DLD1 (cell line): Measurements from ENCODE around the gene DCP2.

Experiments
- in situ Hi-C: cut with HindIII; loops from 2 replicates; pipeline ENCODE4 v1.10.0; 2017; ENCODE audit warnings: low sequenced_read_pairs

The DCP2 gene

DNA sequence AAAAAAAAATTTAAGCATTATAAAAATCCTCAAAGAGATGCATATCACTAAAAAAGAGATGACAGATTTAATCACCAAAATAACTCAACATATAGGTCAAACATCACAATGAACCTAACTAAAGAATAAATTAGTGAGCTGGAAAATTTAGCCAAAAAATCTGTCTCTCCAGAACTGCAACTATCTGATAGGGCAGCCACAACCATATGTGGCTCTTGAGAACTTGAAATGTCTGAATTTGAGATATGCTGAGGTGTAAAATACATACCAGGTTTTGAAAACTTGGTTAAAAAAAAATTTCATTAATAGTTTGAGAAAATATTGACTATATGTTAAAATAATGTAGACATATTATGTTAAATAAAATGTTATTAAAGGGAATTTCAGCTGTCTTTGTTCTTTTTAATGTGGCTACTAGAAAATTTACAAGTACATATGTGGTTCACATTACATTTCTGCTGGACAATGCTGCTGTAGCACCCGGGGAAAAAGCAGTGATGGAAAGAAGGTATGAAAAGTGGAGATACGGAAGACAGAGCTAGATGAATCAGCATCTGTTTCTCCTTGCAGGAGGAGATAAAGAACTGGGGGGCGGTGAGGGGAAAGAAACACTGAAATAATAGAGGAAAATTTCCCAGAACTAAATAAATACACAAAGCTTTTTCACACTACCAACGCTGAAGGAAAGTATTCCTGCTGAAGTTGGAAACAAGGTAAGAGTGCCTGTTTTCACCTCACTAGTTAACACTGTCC, 66.1 kb downstream of the DCP2 start:
- in situ Hi-C loops = no loop called here

DNA sequence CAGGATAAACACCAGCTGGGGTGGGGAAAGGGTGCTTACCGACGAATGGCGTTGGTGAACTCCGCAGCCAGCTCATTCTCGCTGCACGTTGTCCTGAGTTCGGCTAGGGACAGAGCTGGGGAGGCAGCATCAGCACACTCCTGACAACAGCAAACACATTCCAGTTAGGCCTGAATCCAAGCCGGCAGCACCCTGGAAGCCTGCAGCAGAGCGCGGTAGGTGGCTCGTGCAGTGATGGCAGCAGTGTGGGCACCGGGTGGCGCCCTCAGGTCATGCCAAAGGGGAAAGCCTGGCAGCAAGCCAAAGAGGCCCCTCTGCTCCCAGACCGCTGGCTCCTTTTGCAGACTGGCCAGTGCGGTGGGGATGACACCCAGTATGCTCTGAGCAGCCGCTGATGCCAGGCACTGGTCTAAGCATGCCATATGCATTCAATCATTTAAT, 66.9 kb downstream of the DCP2 start:
- in situ Hi-C loops = no loop called here

DNA sequence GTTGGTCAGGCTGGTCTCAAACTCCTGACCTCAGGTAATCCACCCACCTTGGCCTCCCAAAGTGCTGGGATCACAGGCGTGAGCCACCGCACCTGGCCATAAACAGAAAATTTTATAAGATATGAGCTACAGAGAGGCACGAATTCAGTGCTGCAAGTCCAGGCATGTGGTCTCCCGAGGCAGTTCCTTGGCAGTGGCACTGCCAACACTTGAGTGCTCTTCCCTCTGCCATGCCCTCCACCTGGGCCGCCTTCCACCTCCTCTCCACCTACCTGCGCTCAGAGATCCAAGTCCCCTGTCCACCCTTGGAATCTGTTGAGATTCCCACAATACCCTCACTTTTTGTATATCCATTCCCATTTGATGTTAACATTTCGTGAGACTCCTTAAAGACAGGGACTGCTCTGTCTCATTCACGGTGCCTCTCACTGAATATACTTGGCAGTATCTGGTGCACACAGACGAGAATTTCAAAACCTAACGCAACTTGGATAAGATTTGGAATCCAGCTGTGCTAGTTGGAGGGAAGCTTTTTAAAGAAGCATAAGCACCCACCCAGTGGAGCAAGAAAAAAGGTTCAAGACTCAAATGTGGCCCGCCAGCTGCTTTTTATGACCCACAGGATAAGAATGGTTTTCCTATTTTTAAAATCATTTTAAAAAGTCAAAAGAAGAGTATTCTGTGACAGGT, 68.3 kb downstream of the DCP2 start:
- in situ Hi-C loops = no loop called here

DNA sequence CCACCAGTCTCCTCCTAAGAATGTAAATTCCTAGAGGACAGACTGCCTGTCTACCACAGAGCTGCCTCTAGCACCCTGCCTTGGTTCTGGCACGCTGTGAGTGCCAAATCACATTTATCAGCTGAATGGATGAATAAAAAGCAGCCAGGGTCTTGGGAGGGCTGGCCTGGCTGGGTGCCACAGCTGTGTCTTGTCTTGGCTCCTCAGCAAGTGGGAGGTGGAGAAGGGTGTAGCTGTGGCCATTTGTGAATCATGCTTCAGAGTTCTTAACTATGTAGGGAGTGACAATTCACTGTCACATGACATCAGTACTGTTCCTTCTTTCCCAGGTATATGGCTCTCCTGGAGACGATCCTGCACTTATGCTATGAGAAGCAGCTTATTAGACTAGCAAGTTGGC, 70.6 kb downstream of the DCP2 start:
- in situ Hi-C loops = no loop called here

DNA sequence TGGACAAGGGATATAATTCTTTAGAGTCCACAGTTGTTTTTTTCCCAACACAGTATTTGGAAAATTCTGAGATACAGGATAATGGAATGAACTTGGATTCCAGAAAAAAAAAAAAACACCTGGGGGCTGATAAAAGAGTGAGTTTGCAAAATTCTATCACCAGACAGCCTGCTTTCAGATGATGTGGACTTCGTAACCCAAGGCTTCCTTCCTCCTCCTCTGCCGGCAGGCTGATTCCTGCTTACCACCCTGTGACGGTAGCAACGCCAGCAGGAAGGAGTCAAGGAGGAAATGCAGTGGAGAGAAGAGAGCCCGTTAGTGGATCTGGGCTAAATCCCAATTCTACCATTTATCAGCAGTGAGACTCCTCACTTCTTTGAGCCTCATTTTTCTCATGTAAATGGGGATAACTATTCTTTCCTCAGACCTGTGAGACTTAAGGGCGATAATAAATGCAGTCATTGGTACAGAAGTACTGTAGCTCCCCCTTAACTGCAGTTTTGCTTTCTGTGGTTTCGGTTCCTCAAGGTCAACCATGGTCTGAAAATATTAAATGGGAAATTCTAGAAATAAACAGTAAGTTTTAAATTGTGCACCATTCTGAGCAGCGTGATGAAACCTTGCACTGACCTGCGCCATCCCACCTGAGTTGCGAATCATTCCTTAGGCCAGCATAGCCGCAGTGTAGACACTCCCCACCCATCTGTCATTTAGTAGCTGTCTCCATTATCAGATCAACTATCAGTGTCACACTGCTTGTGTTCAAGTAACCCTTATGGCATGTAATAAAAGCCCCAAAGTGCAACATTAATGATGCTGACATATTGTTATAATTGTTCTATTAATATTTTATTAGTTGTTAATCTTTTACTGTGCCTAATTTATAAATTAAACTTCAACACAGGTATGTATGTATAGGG, 71.4 kb downstream of the DCP2 start:
- in situ Hi-C loops = no loop called here

DNA sequence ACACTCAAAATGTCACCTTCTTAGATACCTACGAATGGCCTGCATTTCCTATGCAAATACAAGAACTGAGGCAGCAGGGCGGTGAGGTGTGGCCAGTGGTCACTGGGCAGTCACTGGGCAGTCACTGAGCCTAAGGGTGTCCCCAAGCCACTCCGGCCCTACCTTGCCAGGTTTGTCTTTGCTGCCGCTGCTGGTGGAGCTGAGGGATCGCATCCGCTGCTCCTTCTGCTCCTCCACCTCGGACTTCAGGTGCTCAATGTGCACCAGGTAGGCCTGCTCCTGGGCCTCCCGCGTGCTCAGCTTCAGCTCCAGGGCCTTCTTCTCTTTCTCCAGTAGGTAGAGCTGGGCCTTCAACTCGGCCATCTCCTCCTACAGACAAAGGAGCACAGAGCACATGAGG, 72.3 kb downstream of the DCP2 start:
- in situ Hi-C loops = no loop called here

DNA sequence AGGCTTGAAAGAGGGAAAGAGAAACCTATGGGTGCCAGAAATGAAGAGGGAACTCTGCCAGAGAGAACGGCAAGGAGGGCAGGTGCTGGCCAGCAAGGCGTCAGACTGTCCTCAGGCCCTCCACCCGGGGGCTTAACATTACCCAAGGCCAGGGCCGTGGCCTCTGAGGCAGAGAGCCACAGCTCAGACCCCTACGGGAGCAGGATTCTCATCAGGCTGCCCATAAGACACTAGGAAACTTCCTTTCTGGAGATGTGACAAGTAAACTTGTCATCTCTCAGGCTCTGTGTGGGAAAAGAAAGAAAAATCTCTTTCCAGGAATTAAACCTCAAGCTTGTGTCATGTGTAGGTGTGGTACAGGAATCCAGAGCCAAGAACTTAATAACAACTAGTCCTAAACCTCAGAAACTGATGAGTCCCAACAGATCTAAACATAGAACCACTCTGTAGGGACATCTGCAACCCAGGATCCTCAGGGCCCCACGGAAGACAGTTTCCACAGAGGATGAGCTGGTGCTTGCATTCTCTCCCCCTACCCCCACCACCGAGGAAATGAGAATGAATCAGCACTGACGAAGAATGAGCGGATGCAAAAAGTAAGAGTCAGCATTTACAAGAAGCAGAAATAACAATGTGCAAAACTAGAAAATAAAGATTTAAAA, 74.3 kb downstream of the DCP2 start:
- in situ Hi-C loops = no loop called here

DNA sequence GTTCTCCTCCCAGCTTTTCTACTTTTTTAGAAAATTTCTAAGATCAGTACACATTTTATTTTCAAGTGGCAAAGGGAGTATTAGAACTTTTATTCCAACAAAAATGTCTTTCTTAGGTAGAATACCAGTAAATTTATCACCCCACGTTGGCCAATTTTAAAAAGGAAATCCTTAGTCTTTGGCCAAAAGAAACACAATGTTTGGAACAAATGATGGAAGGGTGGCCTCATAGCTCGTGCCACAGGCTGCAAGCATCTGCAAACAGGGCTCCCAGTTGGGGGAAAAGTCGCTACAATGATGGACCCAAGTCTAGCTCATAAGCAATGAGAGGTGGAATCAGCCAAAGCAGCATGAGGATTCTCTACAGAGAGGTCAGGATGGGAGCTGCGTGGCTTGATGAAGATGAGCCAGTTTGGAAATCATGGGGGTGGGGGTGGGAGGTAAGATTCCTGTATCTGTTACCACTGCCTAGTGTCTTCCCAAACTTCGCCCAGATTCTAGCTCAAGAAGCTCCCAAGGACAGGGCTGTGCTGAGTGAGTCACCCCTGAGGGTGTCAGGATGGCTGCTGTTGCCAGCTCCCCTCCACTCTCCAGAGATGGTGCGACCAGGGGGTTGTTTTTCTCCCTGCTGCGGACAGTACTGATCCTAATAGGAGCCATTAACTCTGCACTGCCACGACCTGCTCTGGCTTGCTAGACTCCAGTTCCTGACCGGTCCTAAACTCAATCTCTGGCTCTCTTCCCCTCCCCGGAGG, 75.6 kb downstream of the DCP2 start:
- in situ Hi-C loops = no loop called here

DNA sequence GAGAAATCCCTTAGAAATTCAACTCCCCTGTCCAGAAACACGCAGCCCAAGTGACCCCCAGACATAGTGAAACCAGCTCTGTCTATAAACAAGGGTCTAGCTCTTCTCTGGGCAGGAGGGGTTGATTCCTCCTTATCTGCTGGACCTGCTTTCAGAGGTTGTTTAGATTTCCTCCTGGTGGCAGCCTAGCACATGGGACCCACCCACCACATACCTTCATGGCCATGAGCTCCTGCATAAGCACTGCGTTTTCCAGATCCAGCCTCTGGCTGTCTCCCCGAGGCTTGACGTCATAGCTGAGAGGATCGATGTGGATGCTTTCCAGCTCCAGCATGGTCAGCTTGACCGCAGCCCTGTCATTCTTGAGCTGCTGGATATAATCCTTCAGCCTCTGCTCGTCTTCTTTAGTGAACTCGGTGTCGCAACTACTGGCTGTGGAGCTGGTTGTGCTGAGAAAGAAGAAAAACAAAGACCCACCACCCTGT, 77.0 kb downstream of the DCP2 start:
- in situ Hi-C loops = no loop called here

DNA sequence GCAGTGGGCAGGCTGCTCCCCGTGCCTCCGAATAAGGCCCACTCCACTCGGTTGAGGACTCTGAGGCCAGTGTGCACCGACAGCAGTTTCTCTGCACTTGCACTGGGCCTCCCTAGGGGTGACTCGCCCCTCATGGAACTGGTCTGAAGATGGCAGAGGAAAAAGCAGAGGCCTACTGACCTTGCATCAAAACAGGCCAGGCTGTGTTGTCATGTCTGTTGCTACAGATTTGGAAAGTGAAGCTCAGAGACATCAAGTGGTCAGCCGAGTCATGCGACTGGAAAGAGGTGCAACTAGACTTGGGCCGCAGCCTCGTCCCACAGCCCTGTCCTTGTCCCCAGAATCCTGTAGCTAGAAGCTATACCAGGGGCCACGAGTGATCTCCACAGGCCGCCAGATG, 78.3 kb downstream of the DCP2 start:
- in situ Hi-C loops = no loop called here

DNA sequence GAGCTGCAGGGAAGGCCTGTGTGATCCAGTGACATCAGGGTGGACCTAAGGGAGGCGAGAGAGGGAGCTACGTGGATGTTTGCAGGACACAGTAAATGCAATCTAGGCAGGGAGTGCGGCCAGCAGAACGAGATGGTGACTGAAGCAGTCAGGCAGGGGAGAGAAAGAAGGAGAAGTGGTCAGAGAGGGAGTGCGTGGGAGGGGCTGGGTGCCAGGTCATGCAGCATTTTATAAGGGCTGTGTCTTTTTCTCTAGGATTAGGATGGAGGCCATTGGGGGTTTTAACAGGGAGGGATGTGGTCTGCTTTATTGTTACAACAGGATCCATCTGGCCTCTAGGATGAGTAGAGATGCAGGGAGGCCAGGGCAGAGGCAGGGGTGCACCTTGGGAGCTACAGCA, 80.4 kb downstream of the DCP2 start:
- in situ Hi-C loops = no loop called here

DNA sequence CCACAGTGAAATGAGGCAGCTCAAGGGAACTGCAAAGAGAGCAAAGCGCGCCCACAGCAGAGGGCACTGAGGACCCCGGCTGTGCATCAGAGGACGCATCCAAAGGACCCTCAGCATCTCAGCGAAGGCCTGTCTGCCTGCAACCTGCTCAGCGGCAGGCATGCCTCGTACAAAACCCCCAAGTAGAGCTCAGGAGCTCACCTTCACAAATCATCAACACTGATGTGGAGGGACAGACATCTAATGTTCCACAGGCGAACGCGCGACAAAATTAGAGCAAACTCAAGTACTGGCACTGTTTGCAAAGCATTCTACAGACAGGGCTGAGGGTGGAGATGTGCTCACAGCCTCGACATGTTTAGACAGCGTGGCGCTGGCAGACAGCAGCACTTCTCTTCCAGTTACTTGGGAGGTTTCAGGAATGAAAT, 81.0 kb downstream of the DCP2 start:
- in situ Hi-C loops = no loop called here

DNA sequence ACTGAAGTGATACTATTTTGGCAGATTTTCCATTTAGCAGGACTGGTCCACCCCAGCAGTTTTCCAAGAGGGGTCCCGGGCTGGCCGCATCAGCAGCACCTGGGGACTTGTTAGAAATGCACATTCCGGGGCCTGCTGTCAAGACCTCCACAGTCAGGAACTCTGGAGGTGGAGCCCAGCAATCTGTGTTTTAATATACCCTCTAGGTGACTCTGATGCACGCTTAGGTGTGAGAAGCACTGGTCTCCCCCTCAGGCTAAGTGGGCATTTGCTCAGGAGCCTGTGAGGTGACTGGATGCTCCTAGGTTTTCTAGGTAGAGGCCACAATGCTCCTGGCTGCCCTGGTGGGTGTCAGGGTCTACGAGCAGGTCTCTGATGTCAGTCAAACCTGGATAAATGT, 81.7 kb downstream of the DCP2 start:
- in situ Hi-C loops = no loop called here

DNA sequence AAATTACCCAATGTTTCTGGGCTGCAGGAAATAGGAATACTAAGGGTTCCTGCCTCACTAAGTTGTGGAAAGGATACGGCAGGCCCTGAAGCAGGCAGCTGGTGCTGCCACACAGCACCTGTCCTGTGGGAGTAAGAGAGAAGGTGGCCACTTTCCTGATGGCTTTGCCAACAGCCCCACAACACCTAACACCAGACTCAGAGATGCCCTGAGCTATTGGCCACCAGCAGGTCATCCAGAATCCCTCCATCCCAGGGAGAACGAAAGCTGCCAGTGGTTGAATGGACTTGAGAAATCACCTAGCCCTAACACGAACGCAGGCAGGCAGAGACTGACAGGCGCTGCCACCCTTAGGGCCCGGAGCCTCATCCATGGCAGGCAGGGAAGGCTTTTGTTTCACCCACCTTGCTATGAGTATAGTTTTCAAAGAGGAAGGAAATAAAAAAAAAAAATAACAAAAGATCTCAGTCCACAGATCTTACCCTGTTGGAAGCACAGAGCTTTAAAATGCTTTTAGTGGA, 82.2 kb downstream of the DCP2 start:
- in situ Hi-C loops = no loop called here

DNA sequence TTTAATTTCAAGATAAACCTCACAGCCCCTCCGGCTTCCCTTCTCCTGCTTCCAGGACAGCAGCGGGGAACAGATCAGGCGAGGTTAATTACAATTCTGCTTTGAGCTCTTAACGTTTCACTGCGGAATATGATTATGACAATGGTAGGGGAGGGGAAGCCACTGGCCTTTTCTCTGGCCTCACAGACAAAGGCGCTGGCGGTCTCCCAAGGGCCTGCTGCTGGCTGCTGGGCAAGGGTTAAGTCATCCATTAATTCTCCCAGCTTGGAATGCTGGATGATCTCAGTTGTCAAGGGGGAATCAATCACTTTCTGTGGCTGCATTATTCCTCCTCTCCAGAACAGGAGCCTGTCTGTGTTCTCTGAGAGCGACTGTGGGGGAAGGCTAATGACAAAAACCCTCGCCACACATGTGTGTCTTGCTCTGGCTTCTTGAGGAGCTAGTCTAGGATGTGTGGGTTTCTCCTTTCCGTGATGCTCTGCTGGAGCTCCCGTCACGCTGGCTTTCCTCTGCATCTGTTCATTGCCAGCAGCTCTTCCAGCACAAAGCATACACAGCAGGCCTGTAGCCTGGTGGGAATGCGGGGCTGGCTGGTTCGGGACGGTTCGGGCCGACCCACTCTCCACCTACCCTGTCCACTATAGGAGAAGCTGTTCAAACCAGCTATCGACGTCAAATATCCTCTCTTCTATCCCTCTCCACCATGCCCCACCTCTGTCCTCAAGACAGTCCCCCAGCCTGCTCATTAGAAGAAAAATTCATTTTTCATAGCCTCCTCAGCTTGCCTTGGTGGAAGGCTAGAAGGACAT, 82.8 kb downstream of the DCP2 start:
- in situ Hi-C loops = no loop called here

DNA sequence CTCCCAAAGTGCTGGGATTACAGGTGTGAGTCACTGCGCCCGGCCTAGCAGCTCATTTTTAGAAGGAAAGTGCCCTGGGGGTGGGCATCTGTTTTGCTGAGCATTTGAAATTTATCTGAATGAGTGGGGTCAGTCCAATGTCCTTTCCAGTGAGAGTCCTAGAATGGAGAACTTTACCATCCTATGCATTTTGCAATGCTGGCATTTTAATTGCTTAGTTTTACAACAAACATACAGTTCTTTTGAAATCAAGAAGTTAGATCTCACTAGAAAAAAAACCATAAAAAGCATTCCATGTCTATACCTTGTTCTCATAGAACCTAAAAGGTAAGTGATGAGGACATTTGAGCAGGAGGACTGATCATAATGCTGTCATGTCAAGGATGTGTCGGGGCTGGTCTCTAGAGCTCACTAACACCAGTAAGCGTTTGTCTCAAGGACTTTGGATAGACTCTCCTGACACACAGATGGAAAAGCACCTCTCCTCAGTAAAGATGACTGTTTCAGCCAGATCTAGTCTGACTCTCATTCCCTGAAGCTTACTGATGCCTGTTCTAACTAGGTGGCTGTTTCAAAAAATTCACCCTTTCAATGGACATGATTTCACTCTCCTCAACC, 83.9 kb downstream of the DCP2 start:
- in situ Hi-C loops = no loop called here

DNA sequence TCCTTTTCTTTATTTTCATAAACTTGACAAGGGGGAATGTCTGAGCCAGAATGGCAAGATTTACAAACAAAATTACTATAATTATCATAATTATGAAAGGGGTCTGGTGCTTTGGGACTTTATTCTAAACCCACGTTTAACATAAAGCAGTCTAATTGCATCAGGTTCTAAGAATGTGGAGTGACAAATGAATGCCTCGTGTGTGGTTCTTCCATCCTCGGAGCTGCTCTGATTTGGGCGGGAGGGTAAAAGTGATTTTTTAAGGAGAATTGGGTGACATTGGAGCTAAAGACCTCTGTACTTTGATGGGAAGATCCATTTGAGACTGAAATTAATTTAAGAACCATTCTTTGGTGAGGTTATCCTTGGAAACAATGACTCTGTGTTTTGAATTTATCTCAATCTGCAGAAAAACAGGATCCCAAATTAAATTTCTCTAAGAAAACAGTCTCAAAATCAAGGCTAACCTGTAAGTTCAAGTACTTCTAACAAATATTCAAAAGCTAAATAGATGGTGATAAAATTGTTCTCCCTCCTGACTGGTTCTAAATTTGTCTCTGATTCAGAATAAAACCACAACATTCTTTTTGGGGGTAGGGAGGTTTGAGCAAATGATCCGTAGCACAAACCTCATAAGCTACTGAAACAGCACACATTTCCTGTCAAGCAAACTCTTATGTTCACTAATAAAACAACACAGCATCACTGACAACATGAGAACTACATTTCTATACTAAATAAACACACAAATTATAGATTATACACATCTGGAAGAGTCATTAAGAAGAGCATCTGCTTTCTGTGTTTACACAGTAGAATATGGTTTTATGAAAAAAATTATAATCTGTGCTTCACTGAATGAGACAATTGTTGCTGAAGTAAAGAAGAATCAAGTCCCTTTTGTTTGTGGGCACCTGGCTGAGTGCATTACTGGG, 85.5 kb downstream of the DCP2 start:
- in situ Hi-C loops = no loop called here
